DND-41 (cell line): ENCODE results near the gene DLST.

Experiments
- EZH2 ChIP-seq: IDR thresholded peaks from 3 replicates; pipeline ENCODE4 v1.6.1; 2012; ENCODE audit warnings: borderline replicate concordance, low read depth, mild to moderate bottlenecking, moderate library complexity, low read length, inconsistent platforms; ENCODE audit not compliant: severe bottlenecking
- TF ChIP-seq, protein P1 (sequence below): IDR thresholded peaks from 2 replicates; pipeline ENCODE4 v1.5.1; 2012; ENCODE audit warnings: borderline replicate concordance, low read length, moderate library complexity, mild to moderate bottlenecking; ENCODE audit not compliant: poor library complexity, severe bottlenecking; ENCODE audit errors: extremely low read depth

DNA sequence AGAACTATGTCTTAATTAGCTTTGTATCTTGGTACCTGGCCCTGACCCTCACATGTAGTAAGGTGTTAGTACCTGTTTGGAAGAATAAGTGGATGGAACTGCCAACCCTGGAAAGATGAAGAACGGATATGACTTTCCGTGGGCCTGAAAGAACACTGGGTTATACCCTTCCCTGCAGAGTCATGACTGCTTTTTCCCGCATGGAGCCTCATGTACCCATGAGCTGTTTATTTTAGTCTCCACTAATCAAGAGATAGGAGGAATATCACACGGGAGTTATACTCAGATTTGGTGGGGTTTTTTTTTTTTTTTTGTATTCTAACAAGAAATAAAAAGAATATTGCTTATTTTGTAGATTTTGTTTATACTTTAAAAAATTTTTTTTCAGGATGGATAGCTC lies 15.9 kb downstream of the DLST start:
- TF ChIP-seq, protein P1, sequence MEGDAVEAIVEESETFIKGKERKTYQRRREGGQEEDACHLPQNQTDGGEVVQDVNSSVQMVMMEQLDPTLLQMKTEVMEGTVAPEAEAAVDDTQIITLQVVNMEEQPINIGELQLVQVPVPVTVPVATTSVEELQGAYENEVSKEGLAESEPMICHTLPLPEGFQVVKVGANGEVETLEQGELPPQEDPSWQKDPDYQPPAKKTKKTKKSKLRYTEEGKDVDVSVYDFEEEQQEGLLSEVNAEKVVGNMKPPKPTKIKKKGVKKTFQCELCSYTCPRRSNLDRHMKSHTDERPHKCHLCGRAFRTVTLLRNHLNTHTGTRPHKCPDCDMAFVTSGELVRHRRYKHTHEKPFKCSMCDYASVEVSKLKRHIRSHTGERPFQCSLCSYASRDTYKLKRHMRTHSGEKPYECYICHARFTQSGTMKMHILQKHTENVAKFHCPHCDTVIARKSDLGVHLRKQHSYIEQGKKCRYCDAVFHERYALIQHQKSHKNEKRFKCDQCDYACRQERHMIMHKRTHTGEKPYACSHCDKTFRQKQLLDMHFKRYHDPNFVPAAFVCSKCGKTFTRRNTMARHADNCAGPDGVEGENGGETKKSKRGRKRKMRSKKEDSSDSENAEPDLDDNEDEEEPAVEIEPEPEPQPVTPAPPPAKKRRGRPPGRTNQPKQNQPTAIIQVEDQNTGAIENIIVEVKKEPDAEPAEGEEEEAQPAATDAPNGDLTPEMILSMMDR, result no peak
- TF ChIP-seq EZH2, result no peak
